Lower lobe of right lung (tissue), 2 donors: ENCODE data around the gene MAGEC1. TPM values are rescaled to one million over a fixed set of nuclear protein-coding genes. Genes with fewer than 3 reads are reported as not detected.

ENCODE experiments used
- ATAC-seq, 2 donors: fragments of 200-7000 bp; cut with Tn5 transposase; one replicate each; pipeline ENCODE4 v1.9.1; 2020 to 2022; ENCODE audit warnings: mild to moderate bottlenecking in 2 of 2, moderate library complexity in 2 of 2
- DNase-seq: peaks from one replicate; pipeline ENCODE4 v3.0.0-alpha.2; 2020
- H3K27ac ChIP-seq: fragments of 200-600 bp; one replicate; pipeline ENCODE4 v1.8.0; 2022
- H3K27me3 ChIP-seq: fragments of 200-600 bp; one replicate; pipeline ENCODE4 v1.8.0; 2022; ENCODE audit warnings: low read depth
- H3K36me3 ChIP-seq: fragments of 200-600 bp; one replicate; pipeline ENCODE4 v1.8.0; 2022; ENCODE audit warnings: mild to moderate bottlenecking
- H3K4me1 ChIP-seq: fragments of 200-600 bp; one replicate; pipeline ENCODE4 v1.8.0; 2022
- H3K4me3 ChIP-seq: fragments of 200-600 bp; one replicate; pipeline ENCODE4 v1.8.0; 2022; ENCODE audit warnings: mild to moderate bottlenecking
- H3K9me3 ChIP-seq: fragments of 200-600 bp; one replicate; pipeline ENCODE4 v1.8.0; 2022
- intact Hi-C: fragments of 100-400 bp; cut with DNase I; formaldehyde crosslinking; loops from one replicate; pipeline ENCODE4 v1.11.0; 2022
- total RNA-seq: library from RNA; stranded (reverse); fragmentation: NEBNext Ultra II Directional; extraction: Animal tissue kit (Norgen Biotek cat#: 25700); gene quantifications from one replicate; pipeline ENCODE4 v1.2.1, GENCODE V29; 2021
- TF ChIP-seq, protein P1 (sequence below): fragments of 200-600 bp; IDR thresholded peaks from one replicate; pipeline ENCODE4 v1.8.0; 2022; ENCODE audit warnings: antibody characterized with exemption, mild to moderate bottlenecking
- donor health status: DM: no; HTN: yes; CAD: no; lungs with severe emphysema.

The MAGEC1 gene
- total RNA-seq, 1 donor from 2014 or later, result not detected

DNA sequence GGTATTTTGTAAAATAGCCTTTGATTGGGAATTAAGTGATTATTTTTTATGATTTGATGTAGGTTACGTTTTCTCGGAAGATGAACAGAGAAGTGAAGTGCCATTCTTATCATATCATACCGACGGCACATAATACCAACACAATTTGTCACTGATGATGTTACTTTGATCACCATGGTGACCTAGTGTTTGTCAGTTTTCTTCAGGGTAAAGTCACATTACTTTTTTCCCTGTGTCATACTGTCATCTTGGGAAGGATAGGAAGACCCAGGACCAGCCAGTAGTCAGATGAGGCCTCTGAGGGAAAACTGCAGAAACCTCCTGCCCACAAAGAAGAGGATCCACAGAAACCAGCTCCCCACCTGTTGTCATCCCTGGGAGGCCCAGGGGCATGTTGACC is 1.3 kb upstream of the MAGEC1 start:
- Histone ChIP-seq H3K27ac (no peak overlapping the region), H3K27me3 (no peaks in the 10 kb centered on the region), H3K4me3 (no peak overlapping the region), H3K9me3 (no peaks in the 10 kb centered on the region), H3K4me1 (no peaks in the 10 kb centered on the region), H3K36me3 (no peaks in the 10 kb centered on the region)
- DNase-seq (no peak), ATAC-seq (no peak)
- TF ChIP-seq, protein P1, sequence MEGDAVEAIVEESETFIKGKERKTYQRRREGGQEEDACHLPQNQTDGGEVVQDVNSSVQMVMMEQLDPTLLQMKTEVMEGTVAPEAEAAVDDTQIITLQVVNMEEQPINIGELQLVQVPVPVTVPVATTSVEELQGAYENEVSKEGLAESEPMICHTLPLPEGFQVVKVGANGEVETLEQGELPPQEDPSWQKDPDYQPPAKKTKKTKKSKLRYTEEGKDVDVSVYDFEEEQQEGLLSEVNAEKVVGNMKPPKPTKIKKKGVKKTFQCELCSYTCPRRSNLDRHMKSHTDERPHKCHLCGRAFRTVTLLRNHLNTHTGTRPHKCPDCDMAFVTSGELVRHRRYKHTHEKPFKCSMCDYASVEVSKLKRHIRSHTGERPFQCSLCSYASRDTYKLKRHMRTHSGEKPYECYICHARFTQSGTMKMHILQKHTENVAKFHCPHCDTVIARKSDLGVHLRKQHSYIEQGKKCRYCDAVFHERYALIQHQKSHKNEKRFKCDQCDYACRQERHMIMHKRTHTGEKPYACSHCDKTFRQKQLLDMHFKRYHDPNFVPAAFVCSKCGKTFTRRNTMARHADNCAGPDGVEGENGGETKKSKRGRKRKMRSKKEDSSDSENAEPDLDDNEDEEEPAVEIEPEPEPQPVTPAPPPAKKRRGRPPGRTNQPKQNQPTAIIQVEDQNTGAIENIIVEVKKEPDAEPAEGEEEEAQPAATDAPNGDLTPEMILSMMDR, result no peak
- intact Hi-C loops, result no loop called here

DNA sequence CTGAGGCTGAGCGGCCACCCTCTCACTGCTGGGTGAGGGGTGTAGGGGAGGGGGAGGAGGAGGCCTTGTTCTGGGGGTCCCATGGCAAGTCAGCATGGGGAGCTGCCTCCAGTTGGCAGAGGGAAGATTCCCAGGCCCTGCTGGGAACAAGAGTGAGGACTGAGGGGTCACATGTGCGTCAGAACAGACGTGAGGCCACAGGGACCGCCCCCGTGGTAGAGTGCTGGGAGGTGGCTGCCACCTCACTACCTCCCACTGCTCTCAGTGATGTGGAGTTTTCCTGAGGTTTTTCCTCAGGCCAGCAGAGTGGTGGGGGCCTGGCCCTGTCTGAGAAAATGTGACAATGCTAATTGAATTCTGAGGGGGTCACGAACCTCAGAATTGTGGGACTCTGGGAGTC is 568 bp downstream of the MAGEC1 start:
- H3K4me1 ChIP-seq, result no peaks in the 10 kb centered on the region
- H3K36me3 ChIP-seq, result no peaks in the 10 kb centered on the region
- no peaks in the 10 kb centered on the region for H3K27me3 ChIP-seq
- intact Hi-C loops, result no loop called here
- no peak for ATAC-seq
- no peaks in the 10 kb centered on the region for H3K9me3 ChIP-seq
- no peak for DNase-seq
- TF ChIP-seq, protein P1, result no peak
- no peak overlapping the region for H3K27ac ChIP-seq
- no peak overlapping the region for H3K4me3 ChIP-seq

DNA sequence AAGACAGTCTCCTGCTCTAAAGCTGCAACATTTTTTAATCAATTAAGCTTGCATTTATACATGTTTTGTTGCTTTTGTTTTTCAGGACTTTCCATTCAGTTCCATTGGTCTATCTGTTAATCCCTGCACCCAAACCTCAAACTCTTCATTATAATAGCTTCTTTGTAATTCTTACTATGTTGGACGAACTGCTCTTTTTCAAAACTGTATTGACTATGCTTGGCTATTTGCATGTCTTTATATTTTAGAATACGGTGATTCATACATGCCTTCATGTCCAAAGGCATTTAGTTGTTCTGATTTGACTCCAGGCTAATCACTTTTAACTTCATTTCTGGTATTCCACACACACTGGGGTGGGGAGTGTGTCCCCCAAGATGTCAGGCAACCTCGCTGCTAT is 14.1 kb downstream of the MAGEC1 start:
- no peaks in the 10 kb centered on the region for H3K9me3 ChIP-seq
- intact Hi-C loops, result no loop called here
- TF ChIP-seq, protein P1, result no peak
- ATAC-seq, result no peak
- H3K27me3 ChIP-seq, result no peaks in the 10 kb centered on the region
- H3K36me3 ChIP-seq, result no peaks in the 10 kb centered on the region
- DNase-seq, result no peak
- H3K27ac ChIP-seq, result no peak overlapping the region
- H3K4me1 ChIP-seq, result no peaks in the 10 kb centered on the region
- no peak overlapping the region for H3K4me3 ChIP-seq

- Histone ChIP-seq H3K4me1 (no peaks in the 10 kb centered on the region), H3K36me3 (no peaks in the 10 kb centered on the region), H3K27ac (no peak overlapping the region), H3K27me3 (no peaks in the 10 kb centered on the region), H3K4me3 (no peak overlapping the region), H3K9me3 (no peaks in the 10 kb centered on the region)
- TF ChIP-seq, protein P1, result no peak
- DNase-seq, result no peak
- intact Hi-C loops, result no loop called here
- no peak for ATAC-seq
Measured at GRCh38 chrX:141924293-141924692, 20.6 kb downstream of the MAGEC1 start.

- no peak overlapping the region for H3K27ac ChIP-seq
- H3K27me3 ChIP-seq, result no peaks in the 10 kb centered on the region
- H3K36me3 ChIP-seq, result no peaks in the 10 kb centered on the region
- TF ChIP-seq, protein P1, result no peak
- H3K4me1 ChIP-seq, result no peaks in the 10 kb centered on the region
- no peak for DNase-seq
- no peak for ATAC-seq
- intact Hi-C loops, result no loop called here
- no peak overlapping the region for H3K4me3 ChIP-seq
- no peaks in the 10 kb centered on the region for H3K9me3 ChIP-seq
Measured at GRCh38 chrX:141928432-141928831, 24.7 kb downstream of the MAGEC1 start.
